ENCODE results near the gene MOB3A.

- TF ChIP-seq CTCF (IDR thresholded peaks at IDR 0.05) (no peak), POLR2A (IDR thresholded peaks at IDR 0.05) (no peak)
These were observed 54.8 kb downstream of the MOB3A start for GRCh38 chr19:2041433-2041682.

Data from upper lobe of left lung (tissue), 4 donors.